Neural cell (in vitro differentiated cells): ENCODE measurements around the gene ILF2.

Experiments
- CTCF ChIP-seq: fragments of 450-650 bp; IDR thresholded peaks from 2 replicates; pipeline ENCODE4 v1.5.1; 2014; ENCODE audit warnings: antibody characterized with exemption, mild to moderate bottlenecking, moderate library complexity; ENCODE audit not compliant: poor library complexity, severe bottlenecking
- EP300 ChIP-seq: fragments of 450-650 bp; conservative IDR thresholded peaks from 2 replicates; pipeline ENCODE4 v1.6.1; 2014; ENCODE audit warnings: antibody characterized with exemption, mild to moderate bottlenecking, moderate library complexity; ENCODE audit not compliant: poor library complexity, severe bottlenecking
- EZH2 ChIP-seq: fragments of 200-600, 300-800 bp; shearing (Covaris generic), sonication (generic); IDR thresholded peaks from 2 replicates; pipeline ENCODE4 v1.6.1; 2014; ENCODE audit warnings: antibody characterized with exemption, low read length, borderline replicate concordance, mild to moderate bottlenecking; ENCODE audit not compliant: insufficient read depth, poor library complexity, severe bottlenecking
- POLR2AphosphoS5 ChIP-seq: IDR thresholded peaks from 2 replicates; pipeline ENCODE4 v1.6.1; 2012
- RAD21 ChIP-seq: fragments of 450-650 bp; conservative IDR thresholded peaks from 2 replicates; pipeline ENCODE4 v1.6.1; 2014; ENCODE audit warnings: antibody characterized with exemption, mild to moderate bottlenecking, moderate library complexity
- TAF1 ChIP-seq: IDR thresholded peaks from 2 replicates; pipeline ENCODE4 v1.6.1; 2012; ENCODE audit warnings: low read depth

- TF ChIP-seq CTCF: no peak
- TF ChIP-seq RAD21: no peak
- no peak for TF ChIP-seq EZH2
- no peak for TF ChIP-seq POLR2AphosphoS5
- TF ChIP-seq TAF1: no peak
- no peak for TF ChIP-seq EP300
Measured at GRCh38 chr1:153683854-153684253, 13.1 kb upstream of the ILF2 start.
